Stimulated activated CD8-positive, alpha-beta memory T cell treated with anti-CD3 and anti-CD28 coated beads, Interleukin-12 subunit alpha, Interleukin-12 subunit beta, amount 100 ng/mL, for 4 hours (primary cell): ENCODE results near the gene RIN3.

ENCODE experiments used
- DNase-seq: peaks from one replicate; pipeline ENCODE4 v3.0.0-alpha.2; 2020; ENCODE audit warnings: low read depth

Gene RIN3

DNA sequence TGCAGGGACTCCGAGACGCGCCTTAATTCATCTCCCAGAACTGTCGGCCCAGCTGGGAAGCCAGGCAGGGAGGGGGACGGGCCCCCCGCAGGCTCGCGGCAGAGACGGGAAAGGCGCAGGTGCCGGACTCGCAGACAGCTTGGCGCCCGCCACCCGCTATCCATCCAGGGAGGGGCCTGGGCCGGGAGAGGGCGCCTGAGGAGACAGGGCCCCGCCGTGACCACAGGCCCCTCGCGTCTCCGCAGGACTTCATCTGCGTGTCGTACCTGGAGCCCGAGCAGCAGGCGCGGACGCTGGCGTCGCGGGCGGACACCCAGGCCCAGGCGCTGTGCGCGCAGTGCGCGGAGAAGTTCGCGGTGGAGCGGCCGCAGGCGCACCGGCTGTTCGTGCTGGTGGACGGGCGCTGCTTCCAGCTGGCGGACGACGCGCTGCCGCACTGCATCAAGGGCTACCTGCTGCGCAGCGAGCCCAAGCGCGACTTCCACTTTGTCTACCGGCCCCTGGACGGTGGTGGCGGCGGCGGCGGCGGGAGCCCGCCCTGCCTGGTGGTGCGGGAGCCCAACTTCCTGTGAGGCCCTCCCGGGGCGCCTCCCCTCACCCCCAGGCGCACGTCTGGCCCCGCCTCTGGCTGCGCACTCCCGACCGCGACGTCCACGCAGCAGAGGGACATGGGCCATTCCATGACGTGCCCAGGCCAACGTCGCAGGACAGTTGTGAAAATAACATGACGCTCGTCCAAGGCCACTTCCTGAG, 174.3 kb downstream of the RIN3 start:
- no peak for DNase-seq

DNA sequence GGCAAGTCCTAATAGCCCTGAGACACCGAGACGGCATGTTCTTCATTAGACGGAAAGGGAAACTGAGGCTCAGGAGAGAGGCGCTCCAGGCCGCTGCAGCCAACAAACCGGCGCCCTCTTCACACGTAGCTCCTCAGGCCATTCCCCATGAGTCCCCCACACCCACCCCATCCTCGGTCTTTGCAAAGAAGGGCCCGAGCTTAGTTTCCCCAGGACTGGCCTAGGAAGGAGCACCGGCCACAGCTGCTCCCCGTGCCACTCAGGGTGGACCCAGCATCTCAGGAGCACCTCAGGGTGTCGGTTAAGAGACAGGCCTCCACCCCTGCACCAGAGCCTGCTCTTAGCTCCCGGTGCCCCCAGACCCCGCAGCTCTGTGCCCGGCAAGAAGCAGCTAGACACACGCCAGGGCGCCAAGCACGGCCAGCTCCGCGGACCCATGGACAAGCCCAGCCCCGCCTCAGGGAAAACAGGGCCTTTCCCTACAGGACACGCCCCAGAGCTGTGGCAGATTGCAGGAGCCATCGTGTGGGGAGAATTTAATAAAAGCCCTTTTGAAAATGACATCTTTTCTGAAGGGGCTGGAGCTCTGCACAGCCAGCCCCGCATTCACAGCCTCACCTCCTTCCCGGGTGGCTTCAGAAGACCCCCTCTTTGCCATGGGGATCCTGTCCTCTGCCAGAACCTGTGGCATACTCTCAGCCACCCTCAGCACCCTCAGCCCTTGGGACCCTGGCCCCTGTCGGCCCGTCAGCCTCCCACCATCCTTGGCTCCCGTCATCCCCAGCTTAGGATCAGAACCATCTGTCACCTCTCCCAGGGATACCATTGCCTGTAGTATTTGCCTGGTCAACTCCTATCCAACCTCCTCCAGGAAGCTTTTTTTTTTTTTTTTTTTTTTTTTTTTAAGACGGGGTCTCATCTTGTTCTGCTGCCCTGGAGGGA, 175.1 kb downstream of the RIN3 start:
- no peak for DNase-seq

DNA sequence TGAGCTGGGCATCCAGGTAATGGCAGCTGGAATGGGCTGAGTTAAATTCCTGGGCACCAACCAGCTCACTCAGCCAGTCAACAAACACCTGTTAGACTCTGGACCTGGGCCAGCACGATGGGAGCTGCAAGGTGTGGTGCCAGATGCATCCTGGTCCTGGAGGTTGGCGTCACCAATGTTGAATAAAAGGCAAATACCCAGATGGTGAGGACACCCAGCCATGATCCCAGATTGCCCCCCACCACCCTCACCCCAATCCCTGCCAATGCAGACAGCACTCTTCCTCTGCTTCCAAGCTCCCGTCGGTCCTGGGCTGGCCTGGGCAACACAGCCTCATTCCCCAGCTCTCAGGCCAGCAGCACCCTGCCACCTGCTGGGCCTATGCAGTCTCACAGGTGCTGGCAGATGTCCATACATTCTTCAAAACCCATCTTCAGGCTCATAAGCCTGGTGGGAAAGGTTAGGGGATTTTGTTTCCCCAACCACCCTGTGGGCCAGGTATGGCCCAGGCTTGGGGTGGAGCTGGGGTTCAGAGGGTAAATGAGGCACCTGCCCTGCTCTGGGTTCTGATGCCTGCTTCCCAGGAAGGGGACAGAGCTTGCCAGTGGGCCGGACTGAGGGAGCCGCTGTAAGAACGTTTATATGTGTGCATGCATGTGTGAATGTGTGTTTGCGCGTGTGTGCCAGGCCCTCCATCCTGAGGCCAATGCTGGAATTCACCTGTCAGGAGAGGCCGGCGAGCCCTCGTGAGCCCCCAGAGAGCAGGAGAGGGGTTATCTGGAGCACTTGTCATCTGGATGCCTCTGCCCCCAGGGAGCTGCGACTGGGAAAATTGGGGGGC, 176.8 kb downstream of the RIN3 start:
- no peak for DNase-seq

DNA sequence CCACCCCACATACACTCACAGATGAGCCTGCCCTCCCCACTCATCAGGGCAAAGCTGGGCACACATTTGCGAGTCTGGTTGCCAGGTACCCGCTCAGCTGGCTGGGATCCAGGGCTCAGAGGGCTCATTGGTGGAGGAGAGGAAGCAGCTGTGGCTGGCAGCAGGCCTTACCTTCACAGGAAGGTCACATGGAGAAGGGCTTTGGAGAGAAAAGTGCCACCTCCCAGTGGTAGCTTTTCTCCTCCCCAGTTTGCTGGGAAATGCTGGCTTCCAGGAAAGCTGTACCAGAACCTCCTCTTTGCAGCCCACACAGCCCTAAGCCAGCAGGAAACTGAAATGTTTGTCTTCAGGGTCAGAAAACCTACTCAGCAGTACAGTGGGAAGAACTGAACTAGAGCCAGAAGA, 179.2 kb downstream of the RIN3 start:
- DNase-seq: no peak

DNA sequence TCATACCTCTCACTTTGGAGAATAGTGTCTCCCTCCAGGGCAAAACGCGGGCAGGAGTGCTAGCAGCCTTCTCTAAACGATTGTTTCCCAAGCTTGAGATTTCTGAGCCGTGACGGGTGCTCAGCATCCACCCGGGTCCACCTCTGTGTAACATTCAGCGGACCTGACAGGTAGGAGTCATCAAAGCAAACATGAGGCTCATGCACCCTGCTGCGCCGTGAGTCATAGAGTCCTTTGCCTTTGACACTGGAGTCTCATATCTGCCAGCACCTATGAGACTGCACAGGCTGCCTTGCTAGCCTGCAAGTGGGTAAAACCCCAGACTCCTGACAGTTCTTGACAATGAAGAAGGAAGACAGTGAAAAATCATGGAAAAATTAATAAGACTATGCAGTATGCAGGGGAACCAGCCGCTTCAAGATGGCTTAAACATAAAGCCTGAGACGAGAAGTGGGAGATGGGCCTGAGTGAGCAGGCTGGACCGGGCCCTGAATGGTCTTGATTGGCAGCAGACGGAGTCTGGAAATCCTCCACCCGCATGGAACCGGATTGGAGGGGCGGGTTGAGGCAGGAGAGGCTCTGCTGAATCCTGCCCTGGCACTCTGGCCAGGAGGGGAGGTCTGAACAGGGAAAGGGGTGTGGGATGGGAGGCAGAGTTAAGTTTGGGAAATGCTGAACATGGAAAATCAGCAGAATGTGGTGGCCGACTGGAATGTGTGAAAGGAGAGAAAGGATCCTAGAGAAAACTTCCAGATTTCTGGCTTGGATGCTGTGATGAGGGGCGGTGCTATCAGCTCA, 180.6 kb downstream of the RIN3 start:
- DNase-seq: no peak

DNA sequence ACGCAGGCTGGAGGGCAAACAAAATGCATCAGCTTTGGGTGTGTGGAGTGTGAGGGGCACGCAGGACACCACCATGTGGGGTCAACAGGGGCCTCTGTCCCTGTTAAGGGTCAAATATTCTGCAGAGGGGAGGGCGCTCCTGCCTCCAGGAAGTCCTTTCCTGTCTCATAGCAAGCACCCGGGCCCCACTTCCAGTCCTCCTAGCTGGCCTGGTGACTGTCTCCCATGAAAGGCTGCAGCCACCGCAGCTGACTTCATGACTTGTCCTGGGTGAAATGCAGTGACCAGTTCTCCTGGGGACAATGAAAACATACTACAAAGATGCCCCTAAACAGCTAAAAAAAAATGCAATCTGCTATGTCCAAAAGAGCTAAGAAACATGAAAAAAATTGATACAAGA, 181.2 kb downstream of the RIN3 start:
- no peak for DNase-seq

DNA sequence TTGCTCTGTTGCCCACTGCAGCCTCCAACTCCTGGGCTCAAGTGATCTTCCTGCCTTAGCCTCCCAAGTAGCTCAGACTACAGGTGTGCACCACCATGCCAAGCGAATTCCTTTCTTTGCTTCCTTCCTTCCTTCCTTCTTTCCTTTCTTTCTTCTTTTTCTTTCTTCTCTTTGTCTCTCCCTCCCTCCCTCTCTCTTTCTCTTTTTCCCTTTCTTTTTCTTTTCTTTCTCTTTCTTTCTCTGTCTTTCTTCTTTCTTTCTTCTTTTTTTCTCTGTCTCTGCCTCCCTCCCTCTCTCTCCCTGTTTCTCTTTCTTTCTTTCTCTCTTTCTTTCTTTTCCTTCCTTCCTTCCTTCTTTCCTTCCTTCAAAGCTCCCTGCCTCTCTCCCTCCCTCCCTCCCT, 182.0 kb downstream of the RIN3 start:
- DNase-seq: no peak

DNA sequence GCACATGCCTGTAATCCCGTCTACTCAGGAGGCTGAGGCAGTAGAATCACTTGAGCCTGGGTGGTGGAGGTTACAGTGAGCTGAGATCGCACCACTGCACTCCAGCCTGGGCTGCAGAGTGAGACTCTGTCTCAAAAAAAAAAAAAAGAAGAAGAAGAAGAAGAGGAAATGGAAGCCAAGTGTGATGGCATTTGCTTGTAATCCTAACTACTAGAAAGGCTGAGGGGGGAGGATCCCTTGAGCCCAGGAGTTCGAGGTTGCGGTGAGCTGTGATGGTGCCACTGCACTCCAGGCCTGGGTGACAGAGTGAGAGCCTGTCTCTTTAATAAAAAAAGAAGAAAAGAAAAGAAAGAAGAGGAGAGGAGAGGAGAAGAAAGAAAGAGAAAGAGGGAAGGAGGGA, 182.8 kb downstream of the RIN3 start:
- no peak for DNase-seq

DNA sequence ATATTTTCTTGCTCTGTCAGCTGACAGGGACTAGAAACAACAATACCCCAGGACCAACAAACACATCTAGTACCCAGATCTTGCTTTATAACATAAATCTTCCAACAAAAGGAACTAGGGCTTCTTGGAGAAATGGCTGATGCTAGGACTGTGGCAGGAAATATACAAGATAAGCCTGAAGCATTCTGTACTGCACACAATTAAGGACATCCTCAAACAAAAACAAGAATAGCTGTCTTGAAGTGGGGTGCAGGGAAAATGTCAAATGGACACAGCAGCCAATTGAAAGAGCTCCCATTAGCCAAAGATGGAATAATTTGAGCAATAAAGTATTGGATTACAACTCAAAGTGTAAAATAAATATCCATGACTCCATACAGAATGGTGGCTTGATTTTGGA, 184.8 kb downstream of the RIN3 start:
- DNase-seq: no peak

DNA sequence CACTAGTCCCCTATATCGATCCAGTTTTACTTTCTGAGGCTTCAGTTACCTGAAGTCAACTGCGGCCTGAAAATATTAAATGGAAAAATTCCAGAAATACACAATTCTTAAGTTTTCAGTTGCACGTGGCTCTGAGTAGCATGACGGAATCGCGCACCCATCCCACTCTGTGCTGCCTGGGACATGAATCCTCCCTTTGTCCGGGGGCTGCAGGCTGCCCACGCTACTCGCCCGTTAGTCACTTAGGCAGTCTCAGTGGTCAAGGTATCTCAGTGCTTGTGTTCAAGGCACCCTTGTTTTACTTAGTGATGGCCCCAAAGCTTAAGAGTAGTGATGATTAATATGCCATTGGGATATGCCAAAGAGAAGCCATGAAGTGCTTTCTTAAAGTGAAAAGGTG, 188.2 kb downstream of the RIN3 start:
- no peak for DNase-seq

DNA sequence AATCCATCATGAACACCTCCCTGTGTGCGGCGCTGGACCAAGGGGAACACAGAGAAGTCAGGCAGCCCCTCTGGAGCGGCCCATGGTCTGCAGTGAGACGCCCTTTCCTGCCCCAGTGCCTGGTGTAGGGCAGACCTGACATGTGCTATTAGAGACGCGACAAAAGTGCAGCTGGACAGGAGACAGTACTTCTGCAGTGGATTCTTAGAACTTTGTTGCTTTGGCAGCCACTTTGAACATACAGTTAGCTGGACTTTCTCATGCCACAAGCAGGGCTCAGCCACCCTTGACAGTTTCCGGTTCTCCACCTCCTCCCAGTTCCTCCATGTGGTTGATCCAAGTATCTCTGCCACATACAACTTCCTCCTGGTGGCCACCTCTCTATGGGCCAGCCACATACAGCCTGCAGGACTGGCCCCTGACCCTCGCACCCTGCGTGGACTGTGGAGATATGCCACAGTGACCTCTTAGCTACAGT, 188.9 kb downstream of the RIN3 start:
- no peak for DNase-seq

DNA sequence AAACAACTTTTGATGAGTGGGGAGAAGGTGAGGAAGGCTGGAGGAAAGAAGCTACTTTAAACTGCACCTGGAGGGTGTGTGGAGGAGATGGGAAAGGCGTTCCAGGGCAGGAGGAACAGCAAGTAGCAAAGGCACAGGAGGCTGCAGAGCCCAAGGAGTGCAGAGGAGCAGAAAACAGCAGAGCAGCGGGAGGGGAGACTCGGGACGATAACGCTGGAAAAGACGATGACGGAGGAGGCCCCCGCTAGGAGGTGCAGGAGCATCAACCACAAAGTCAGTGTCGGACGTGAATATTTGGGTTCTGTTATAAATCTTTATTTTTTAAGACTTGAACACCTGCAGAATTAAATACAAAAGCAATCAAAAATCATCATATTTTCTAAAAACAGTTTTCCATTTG, 189.9 kb downstream of the RIN3 start:
- DNase-seq: no peak

DNA sequence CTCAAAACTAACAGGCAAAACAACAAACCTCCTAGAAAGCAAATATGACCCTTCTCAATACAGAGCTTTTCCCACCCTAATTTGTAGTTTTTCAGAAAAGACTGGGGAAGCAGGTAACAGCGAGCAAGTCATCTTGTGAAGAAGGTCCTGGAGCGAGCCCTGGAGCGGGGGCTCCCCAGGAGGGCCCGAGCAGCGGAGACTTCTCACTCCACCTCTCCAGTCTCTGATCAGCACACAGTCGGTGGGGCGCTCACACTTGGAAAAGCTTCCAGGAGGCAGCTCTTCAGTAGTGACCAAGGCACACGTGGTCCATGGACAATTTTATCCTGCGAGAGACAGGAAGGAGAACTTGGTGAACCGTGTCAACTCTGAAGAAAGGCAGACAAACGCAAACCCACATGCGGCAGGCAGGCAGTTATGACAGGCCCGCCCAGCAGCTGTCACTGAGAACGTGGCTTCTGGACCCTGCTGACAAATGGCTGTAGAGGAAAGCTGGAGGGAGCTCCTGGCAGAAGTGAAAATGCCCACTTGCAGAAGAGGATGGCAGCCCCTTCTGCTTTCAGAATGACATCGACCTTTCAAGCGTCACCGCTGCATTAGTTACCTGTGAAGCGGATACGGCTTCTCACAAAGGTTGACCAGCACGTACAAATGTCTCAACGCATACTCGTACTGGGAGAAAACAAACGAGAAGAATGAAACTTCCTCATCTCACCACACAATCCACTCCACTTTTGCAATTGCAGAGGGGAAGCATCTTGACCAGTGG, 190.6 kb downstream of the RIN3 start:
- no peak for DNase-seq

DNA sequence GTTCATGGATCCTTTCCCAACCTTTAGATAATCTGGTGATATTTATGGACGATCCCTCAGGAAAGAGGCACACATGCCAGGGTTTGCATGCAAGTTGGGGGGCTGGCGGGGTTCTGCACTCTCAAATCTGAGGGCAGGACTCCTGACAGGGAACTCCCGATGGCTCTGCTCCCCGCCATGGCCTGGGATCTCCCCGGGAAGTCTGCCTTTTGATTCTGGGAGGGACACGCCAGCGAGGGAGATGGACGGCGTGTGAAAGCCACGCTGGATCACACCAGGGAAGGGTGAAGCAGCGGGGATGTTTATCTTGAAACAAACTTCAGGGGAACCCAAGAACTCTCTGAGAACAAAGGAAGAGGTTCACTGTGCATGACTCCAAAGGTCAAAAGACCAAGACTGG, 191.2 kb downstream of the RIN3 start:
- DNase-seq: no peak

DNA sequence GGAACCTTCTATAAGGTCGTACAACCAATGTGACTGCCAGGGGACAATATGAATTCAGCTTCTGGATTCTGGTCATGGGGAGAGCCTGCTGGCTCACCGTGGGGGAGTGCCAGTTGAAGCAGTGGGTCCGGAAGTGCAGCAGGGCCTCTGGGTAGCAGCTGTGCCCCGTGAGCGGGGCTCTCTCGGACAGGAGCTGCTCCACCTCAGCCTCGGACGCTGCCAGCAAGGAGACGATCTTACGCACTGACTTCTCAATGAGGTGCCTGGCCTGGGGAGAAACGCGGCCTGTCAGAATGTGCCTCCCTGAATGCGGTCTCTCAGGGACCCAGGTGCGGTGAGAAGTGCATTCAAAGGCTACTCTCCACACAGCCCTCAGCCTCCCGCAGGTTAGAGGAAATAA, 192.8 kb downstream of the RIN3 start:
- no peak for DNase-seq

DNA sequence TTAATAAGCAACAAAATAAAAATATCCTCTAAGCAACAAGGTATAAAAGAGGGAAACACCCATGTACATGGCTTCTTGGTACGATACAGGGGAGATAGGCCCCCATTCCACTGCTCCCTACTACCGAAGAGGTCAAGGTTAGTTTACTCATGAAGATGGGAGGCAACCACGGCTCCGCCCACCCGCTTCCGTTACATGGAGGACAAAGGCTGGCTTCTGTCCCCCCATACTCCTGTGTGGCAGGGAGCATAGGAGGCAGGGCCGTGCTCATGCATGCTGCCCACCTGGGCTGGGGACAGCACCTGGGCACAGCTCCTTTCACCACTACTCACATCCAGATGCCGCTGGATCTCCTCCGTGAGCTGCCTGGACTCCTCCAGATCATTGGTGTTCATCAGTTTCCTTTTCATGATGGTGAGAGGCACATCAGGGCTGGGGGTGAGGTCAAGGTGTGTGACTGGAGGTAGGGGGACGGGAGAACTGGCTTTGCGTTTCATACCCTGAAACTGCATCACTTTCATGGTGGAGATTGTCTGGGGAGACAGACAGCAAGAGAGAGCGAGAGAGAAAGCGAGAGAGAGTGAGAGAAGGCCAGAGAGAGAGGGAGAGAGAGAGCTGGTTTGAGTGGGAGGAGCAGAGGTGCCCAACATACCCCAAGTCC, 195.9 kb downstream of the RIN3 start:
- DNase-seq: no peak

DNA sequence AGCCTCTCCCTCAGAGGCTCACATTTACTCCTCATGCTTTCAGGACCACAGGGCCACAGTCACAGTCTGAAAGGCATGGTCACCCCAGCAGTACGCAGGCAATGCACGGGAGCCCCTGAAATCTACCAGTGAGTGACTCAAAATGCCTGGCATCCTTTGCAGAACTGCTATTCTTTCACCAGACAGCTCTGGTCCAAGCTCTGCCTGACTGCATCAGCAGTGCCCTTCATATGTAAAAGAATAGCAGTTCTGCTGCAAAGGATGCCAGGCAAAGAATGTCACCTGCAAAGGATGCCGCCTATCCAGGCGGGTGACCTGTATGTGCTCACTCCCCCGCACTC, 196.4 kb downstream of the RIN3 start:
- DNase-seq: no peak

DNA sequence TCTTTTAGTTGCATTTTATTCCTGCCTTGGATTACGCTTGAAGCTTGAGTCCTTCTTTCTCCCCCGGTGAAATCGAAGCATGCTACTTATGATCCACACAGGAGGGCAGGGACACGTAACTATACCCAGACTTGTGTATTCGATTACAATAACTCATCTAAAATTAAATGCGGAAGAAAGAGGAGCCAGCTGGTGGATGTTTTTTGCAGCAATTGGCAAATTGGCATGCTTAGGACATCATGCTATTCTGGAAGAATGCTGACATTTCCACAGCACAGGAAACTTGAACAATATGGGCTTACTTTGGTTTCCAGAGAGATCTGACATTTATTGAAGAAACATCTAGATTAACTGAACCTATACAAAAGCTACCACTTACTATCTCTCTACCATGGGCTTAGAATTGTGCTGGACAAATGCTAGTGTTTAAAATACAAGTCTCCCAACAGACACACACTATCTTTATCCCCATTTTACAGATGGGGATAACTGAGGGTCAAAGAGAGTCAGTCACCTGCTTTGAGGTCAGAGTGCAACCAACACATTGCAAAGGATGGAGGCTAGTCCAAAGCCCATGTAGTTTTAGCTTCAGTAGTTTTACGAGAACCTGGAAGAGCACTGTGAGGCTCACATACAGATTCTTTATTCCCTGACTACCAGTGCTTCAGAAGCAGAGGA, 198.5 kb downstream of the RIN3 start:
- DNase-seq: no peak

DNA sequence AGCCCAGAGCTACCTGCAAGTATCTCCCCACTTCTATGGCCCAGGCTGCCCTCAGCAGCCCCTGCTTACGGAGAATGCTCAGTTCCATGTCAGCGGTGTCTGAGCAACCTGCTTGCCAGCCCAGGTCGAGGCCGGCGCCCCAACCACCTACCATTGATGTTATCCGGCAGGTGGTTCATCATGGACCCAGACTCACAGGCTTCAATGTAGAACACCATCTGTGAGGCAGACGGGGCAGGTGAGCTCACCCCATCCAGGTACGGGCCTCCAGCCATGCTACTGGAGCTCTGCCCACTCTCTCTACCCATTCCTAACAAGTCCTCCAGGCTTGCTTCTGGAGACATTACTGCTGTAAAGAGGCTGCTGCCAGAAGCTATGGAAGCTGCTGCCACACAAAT, 199.1 kb downstream of the RIN3 start:
- no peak for DNase-seq
